Activated T-cell treated with anti-CD3 and anti-CD28 coated beads, Interleukin-2, amount 50 U/mL, for 4 hours (primary cell): ENCODE results near the gene KDELR3. TPM values are rescaled to one million over a fixed set of nuclear protein-coding genes. Genes with fewer than 3 reads are reported as not detected.

Experiments used
- ATAC-seq, 2 donors: fragments of 200-7000 bp; cut with Tn5 transposase; one replicate each; pipeline ENCODE4 v1.10.0; 2021
- DNase-seq: peaks from one replicate; pipeline ENCODE4 v3.0.0-alpha.2; 2020
- H3K27me3 Mint-ChIP-seq: one replicate; pipeline ENCODE4 v1.8.0; 2021; ENCODE audit warnings: low read depth, mixed read lengths
- H3K36me3 Mint-ChIP-seq: one replicate; pipeline ENCODE4 v1.8.0; 2022; ENCODE audit warnings: mixed read lengths; ENCODE audit not compliant: insufficient read depth
- H3K4me1 Mint-ChIP-seq: one replicate; pipeline ENCODE4 v1.8.0; 2021; ENCODE audit warnings: low read depth, mixed read lengths
- H3K4me3 Mint-ChIP-seq: one replicate; pipeline ENCODE4 v1.8.0; 2021; ENCODE audit warnings: mild to moderate bottlenecking, moderate library complexity, mixed read lengths
- H3K9me3 Mint-ChIP-seq: one replicate; pipeline ENCODE4 v1.8.0; 2021; ENCODE audit warnings: mixed read lengths
- total RNA-seq, 3 donors: library from RNA; stranded (reverse); gene quantifications; one replicate each; pipeline ENCODE4 v1.2.1, GENCODE V29; 2021

KDELR3 gene
- under 1 TPM in 2 of 3 donors, not detected in 1; 0.21 to 0.35 TPM for total RNA-seq

- ATAC-seq (peak; percentile 92 to 94), DNase-seq (peak; percentile 37)
- Mint-ChIP-seq H3K4me1 (peaks cover 10% of the 10 kb centered on the region), H3K27me3 (peaks cover 47% of the 10 kb centered on the region), H3K36me3 (no peaks in the 10 kb centered on the region), H3K9me3 (no peaks in the 10 kb centered on the region), H3K4me3 (peak within 1 kb of the TSS; percentile 69)
These were observed at the start of gene KDELR3 for GRCh38 chr22:38467904-38468442. TSS of gene KDELR3 (plus strand) at chr22:38468096. CDS start at chr22:38468234, 138 bp downstream.

DNA sequence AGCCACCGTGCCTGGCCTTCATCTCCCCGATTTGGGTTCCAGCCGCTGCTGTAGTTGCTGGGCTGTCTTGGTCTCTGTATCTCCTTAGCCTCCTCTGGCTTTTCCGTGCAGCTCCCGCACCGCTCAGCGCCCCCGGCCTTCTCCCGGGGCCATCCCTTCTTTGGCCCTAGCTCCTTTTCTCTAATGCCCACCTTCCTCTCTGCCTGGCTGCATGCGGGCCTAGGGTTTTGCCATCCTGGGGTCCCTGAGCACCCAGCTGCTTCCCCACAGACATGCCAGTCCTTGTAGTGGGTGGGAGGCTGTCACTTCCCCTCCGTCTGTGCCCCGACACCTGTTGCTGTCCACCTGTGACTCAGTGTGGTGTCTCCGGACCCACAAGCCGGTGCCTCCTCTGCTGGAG is 49.3 kb upstream of the KDELR3 start:
- Mint-ChIP-seq H3K9me3 (no peaks in the 10 kb centered on the region), H3K4me1 (no peaks in the 10 kb centered on the region), H3K36me3 (no peaks in the 10 kb centered on the region), H3K4me3 (no peak overlapping the region), H3K27me3 (no peaks in the 10 kb centered on the region)
- ATAC-seq (no peak), DNase-seq (no peak)

DNA sequence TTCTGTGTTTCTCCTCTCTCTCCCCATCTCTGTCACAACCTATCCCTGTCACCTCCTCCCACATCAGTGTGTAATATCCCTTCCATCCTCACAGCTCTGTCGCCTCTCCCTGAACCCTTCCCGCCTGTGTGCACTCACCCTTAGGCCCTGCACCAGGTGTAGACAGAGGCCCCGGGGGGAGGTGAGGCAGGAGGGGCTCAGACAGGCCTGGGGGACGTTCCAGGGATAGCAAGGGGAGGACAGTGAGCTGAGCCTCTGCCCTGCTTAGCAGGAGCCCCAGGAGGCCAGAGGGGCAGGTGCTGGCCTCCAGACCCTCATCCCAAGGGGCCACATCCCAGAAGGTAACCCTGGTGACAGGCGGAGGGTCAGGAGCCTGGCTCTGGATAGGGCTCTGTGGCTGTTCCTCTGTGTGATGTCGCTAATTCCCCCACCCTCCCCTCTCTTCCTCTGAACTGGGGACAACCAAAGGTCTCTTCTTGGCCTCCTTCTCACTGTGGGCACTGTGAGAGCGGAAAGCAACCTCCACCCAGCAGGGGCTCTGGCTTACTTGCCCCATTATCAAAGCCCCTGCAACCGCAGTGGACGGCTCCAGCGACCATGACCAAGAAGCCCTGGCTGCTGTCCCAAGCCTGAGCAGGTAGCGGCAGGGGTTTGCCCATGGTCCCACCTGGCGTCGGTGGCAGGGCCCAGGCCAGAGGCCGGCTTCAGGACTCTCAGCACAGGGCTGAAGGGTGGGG is 48.6 kb upstream of the KDELR3 start:
- no peak overlapping the region for H3K4me3 Mint-ChIP-seq
- no peaks in the 10 kb centered on the region for H3K4me1 Mint-ChIP-seq
- ATAC-seq = no peak
- no peaks in the 10 kb centered on the region for H3K27me3 Mint-ChIP-seq
- no peak for DNase-seq
- H3K9me3 Mint-ChIP-seq = no peaks in the 10 kb centered on the region
- H3K36me3 Mint-ChIP-seq = no peaks in the 10 kb centered on the region

- no peak for ATAC-seq
- Mint-ChIP-seq H3K27me3 (no peaks in the 10 kb centered on the region), H3K9me3 (no peaks in the 10 kb centered on the region), H3K4me1 (no peaks in the 10 kb centered on the region), H3K4me3 (no peak overlapping the region), H3K36me3 (no peaks in the 10 kb centered on the region)
- no peak for DNase-seq
These were observed 48.1 kb upstream of the KDELR3 start for GRCh38 chr22:38419858-38420160.

GRCh38 chr22:38420734-38421133 is 47.2 kb upstream of the KDELR3 start:
- ATAC-seq = no peak
- DNase-seq = no peak
- no peaks in the 10 kb centered on the region for H3K27me3 Mint-ChIP-seq
- H3K4me3 Mint-ChIP-seq = no peak overlapping the region
- H3K36me3 Mint-ChIP-seq = no peaks in the 10 kb centered on the region
- no peaks in the 10 kb centered on the region for H3K9me3 Mint-ChIP-seq
- no peaks in the 10 kb centered on the region for H3K4me1 Mint-ChIP-seq

DNA sequence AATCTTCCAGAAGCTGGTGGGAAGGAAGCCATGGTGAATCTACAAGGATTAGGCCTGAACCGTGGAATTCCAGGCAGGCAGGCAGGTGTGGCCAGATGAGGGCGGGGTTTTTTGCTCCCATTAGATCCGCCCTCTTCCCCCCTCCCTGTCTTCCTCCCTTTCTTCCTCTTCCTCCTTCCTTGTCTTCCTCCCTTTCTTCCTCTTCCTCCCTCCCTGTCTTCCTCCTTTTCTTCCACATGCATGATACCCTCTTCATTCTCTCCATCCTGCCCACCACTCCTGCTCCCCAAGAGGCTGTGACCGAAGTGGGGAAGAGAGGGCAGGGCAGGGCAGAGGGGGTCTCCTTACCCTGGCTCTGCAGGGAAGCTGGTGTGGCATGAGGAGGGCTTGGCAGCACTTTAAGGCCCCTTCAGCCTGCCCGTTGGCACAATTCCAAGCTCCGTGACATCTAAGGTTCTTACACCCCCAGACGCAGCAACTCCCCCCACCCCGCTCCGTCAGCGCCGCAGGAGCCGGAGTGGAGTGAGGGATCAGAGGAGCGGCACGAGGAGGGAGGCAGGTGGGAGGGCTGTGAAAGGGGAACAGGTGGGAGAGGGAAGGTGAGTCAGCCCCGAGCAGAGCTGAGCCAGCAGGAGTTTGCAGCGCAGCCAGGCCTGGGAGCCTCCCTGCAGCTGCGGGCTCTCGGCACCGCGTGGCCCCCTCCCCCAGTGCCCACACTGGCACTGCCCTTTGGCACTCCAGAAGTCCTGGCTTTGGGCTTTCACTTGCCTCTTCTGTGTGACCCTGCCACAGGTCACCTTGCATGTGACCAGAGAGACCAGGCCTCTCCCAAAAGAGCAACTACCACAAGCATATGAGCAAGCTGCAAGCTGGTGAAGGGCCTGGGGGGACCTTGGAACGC is 45.0 kb upstream of the KDELR3 start:
- H3K4me3 Mint-ChIP-seq = no peak overlapping the region
- ATAC-seq = no peak
- no peak for DNase-seq
- H3K4me1 Mint-ChIP-seq = no peaks in the 10 kb centered on the region
- no peaks in the 10 kb centered on the region for H3K36me3 Mint-ChIP-seq
- H3K27me3 Mint-ChIP-seq = no peaks in the 10 kb centered on the region
- H3K9me3 Mint-ChIP-seq = no peaks in the 10 kb centered on the region

- no peak for ATAC-seq
- no peaks in the 10 kb centered on the region for H3K9me3 Mint-ChIP-seq
- no peaks in the 10 kb centered on the region for H3K36me3 Mint-ChIP-seq
- H3K4me3 Mint-ChIP-seq = no peak overlapping the region
- H3K4me1 Mint-ChIP-seq = no peaks in the 10 kb centered on the region
- H3K27me3 Mint-ChIP-seq = no peaks in the 10 kb centered on the region
- no peak for DNase-seq
These were observed 44.1 kb upstream of the KDELR3 start for GRCh38 chr22:38423512-38424503.

DNA sequence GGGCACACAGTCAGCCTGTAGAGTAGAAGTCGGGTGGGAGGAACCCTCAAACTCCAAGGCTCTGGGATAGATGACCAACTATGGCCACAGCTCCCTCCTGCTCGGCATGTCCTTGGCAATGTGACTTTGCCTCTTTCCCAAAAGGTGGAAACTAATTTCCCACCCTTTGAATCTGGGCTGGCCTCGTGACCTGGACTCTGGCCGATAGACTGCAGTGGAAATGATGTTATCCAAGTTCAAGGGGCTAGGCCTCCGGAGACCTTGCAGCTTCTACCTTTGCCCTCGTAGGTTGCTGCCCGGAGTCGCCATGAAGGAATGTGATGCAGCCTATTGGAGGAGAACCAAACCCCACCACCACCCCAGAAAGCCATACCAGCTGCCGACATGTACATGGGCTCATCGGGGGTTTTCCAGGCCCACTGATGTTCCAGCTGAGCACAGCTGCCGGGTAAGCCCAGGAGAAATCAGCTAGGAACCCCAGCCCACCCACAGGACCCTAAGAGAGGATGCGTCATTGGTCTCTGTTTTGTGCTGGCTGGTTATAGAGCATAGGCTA is 43.3 kb upstream of the KDELR3 start:
- H3K9me3 Mint-ChIP-seq = no peaks in the 10 kb centered on the region
- ATAC-seq (no peak), DNase-seq (no peak)
- no peaks in the 10 kb centered on the region for H3K36me3 Mint-ChIP-seq
- no peaks in the 10 kb centered on the region for H3K27me3 Mint-ChIP-seq
- no peak overlapping the region for H3K4me3 Mint-ChIP-seq
- H3K4me1 Mint-ChIP-seq = no peaks in the 10 kb centered on the region

DNA sequence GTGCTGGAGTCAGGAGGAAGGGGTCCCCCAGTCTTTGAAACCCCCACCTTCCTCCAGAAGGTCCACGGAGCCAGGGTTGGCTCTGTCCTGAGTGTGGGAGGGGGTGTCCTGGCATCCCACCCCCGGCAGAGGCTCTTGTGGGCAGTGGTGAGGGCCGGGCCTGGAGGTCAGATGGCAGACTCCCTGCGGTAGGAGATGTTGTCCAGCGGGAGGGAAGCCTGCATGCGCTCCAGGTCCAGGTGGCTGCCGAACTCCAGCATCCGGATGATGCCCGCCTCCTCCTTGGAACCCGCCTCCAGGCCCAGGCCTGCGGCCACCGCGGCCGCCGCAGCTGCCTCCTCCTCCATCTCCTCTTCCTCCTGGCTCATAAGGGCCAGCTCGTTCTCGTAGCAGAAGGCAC is 41.3 kb upstream of the KDELR3 start:
- no peaks in the 10 kb centered on the region for H3K36me3 Mint-ChIP-seq
- no peak for DNase-seq
- no peaks in the 10 kb centered on the region for H3K4me1 Mint-ChIP-seq
- H3K4me3 Mint-ChIP-seq = no peak overlapping the region
- no peak for ATAC-seq
- H3K27me3 Mint-ChIP-seq = no peaks in the 10 kb centered on the region
- H3K9me3 Mint-ChIP-seq = no peaks in the 10 kb centered on the region

- no peak for ATAC-seq
- Mint-ChIP-seq H3K4me1 (no peaks in the 10 kb centered on the region), H3K4me3 (no peak overlapping the region), H3K36me3 (no peaks in the 10 kb centered on the region), H3K9me3 (no peaks in the 10 kb centered on the region), H3K27me3 (no peaks in the 10 kb centered on the region)
- DNase-seq = no peak
These were observed 40.4 kb upstream of the KDELR3 start for GRCh38 chr22:38427465-38427864.

- ATAC-seq (no peak), DNase-seq (no peak)
- no peak overlapping the region for H3K4me3 Mint-ChIP-seq
- H3K27me3 Mint-ChIP-seq = no peaks in the 10 kb centered on the region
- no peaks in the 10 kb centered on the region for H3K9me3 Mint-ChIP-seq
- no peaks in the 10 kb centered on the region for H3K36me3 Mint-ChIP-seq
- H3K4me1 Mint-ChIP-seq = no peaks in the 10 kb centered on the region
These were observed 40.0 kb upstream of the KDELR3 start for GRCh38 chr22:38427940-38428339.

- no peak for DNase-seq
- no peaks in the 10 kb centered on the region for H3K9me3 Mint-ChIP-seq
- no peak overlapping the region for H3K4me3 Mint-ChIP-seq
- ATAC-seq = no peak
- no peaks in the 10 kb centered on the region for H3K27me3 Mint-ChIP-seq
- no peaks in the 10 kb centered on the region for H3K4me1 Mint-ChIP-seq
- H3K36me3 Mint-ChIP-seq = no peaks in the 10 kb centered on the region
These were observed 39.2 kb upstream of the KDELR3 start for GRCh38 chr22:38428714-38429113.

- H3K36me3 Mint-ChIP-seq = no peaks in the 10 kb centered on the region
- DNase-seq (no peak), ATAC-seq (no peak)
- H3K9me3 Mint-ChIP-seq = no peaks in the 10 kb centered on the region
- H3K4me1 Mint-ChIP-seq = no peaks in the 10 kb centered on the region
- H3K4me3 Mint-ChIP-seq = no peak overlapping the region
- H3K27me3 Mint-ChIP-seq = no peaks in the 10 kb centered on the region
These were observed 38.3 kb upstream of the KDELR3 start for GRCh38 chr22:38429499-38430068.
